Ramos (cell line): ENCODE measurements around the gene MYLK.

Source experiments
- in situ Hi-C: fragments of 300-500 bp; cut with MboI; formaldehyde crosslinking; loops from one replicate; pipeline ENCODE4 v1.14.3; 2022; ENCODE audit warnings: low sequenced_read_pairs; ENCODE audit not compliant: unreplicated experiment

MYLK gene

GRCh38 chr3:123584988-123585937, 298.9 kb downstream of the MYLK start, which contains the start of gene HACD2:
TSS of gene HACD2 (minus strand) at chr3:123585053. CDS start at chr3:123585027, 26 bp downstream.
- in situ Hi-C loops = no loop called here

- in situ Hi-C loops = no loop called here
These were observed 299.7 kb downstream of the MYLK start for GRCh38 chr3:123584284-123584987.

GRCh38 chr3:123583561-123583960, 300.6 kb downstream of the MYLK start:
- in situ Hi-C loops = no loop called here

GRCh38 chr3:123582315-123582714, 301.8 kb downstream of the MYLK start:
- in situ Hi-C loops = no loop called here

- in situ Hi-C loops = no loop called here
These were observed 308.0 kb downstream of the MYLK start for GRCh38 chr3:123576122-123576521.

GRCh38 chr3:123571973-123572365, 312.2 kb downstream of the MYLK start:
- in situ Hi-C loops = no loop called here

GRCh38 chr3:123571264-123571972, 312.7 kb downstream of the MYLK start:
- in situ Hi-C loops = no loop called here

GRCh38 chr3:123568875-123569274, 315.3 kb downstream of the MYLK start:
- in situ Hi-C loops = no loop called here

GRCh38 chr3:123568034-123568433, 316.1 kb downstream of the MYLK start:
- in situ Hi-C loops = no loop called here

GRCh38 chr3:123564056-123564455, 320.1 kb downstream of the MYLK start:
- in situ Hi-C loops = no loop called here

GRCh38 chr3:123562547-123562946, 321.6 kb downstream of the MYLK start:
- in situ Hi-C loops = no loop called here

- in situ Hi-C loops = no loop called here
These were observed 322.9 kb downstream of the MYLK start for GRCh38 chr3:123561188-123561587.
